GM12878 (cell line): ENCODE data around the gene MRPS23. TPM values are rescaled to one million over a fixed set of nuclear protein-coding genes. Genes with fewer than 3 reads are reported as not detected.

Source experiments
- CHD1 ChIP-seq: IDR thresholded peaks from 2 replicates; pipeline ENCODE4 v1.6.1; 2012; ENCODE audit warnings: low read depth, low read length, improper control_type of control experiment
- FOXK2 ChIP-seq: fragments of 450-650 bp; IDR thresholded peaks from 2 replicates; pipeline ENCODE4 v1.6.1; 2017; ENCODE audit warnings: mild to moderate bottlenecking, moderate library complexity
- IRF4 ChIP-seq: IDR thresholded peaks from 2 replicates; pipeline ENCODE4 v1.6.1; 2011; ENCODE audit warnings: low read depth, low read length
- MTA3 ChIP-seq: IDR thresholded peaks from 2 replicates; pipeline ENCODE4 v1.6.1; 2012; ENCODE audit warnings: low read length, inconsistent platforms, borderline replicate concordance
- PAX8 ChIP-seq: fragments of 450-650 bp; IDR thresholded peaks from 2 replicates; pipeline ENCODE4 v1.6.1; 2017; ENCODE audit warnings: mild to moderate bottlenecking, moderate library complexity
- PKNOX1 ChIP-seq: fragments of 450-650 bp; IDR thresholded peaks from 2 replicates; pipeline ENCODE4 v1.6.1; 2016; ENCODE audit warnings: mild to moderate bottlenecking
- PML ChIP-seq: IDR thresholded peaks from 2 replicates; pipeline ENCODE4 v1.6.1; 2012; ENCODE audit warnings: low read length, inconsistent platforms
- SMARCA5 ChIP-seq: fragments of 450-650 bp; IDR thresholded peaks from 2 replicates; pipeline ENCODE4 v1.6.1; 2017; ENCODE audit warnings: mild to moderate bottlenecking
- SREBF2 ChIP-seq: IDR thresholded peaks from 2 replicates; pipeline ENCODE4 v1.6.1; 2012; ENCODE audit warnings: mild to moderate bottlenecking, low read length
- SRF ChIP-seq, 2 experiments: IDR thresholded peaks; 2 replicates each; pipeline ENCODE4 v1.6.1; 2011; ENCODE audit warnings: low read depth in 2 of 2, low read length in 2 of 2, mild to moderate bottlenecking in 1 of 2, moderate library complexity in 1 of 2
- STAT3 ChIP-seq: IDR thresholded peaks from 2 replicates; pipeline ENCODE4 v1.6.1; 2011; ENCODE audit warnings: low read depth, low read length, improper control_type of control experiment
- TCF3 ChIP-seq: IDR thresholded peaks from 2 replicates; pipeline ENCODE4 v1.6.1; 2012; ENCODE audit warnings: low read depth, mild to moderate bottlenecking, low read length, borderline replicate concordance; ENCODE audit not compliant: insufficient read depth
- ZBED1 ChIP-seq: IDR thresholded peaks from 2 replicates; pipeline ENCODE4 v1.6.1; 2016; ENCODE audit warnings: borderline replicate concordance
- ZNF687 ChIP-seq: fragments of 450-650 bp; IDR thresholded peaks from 2 replicates; pipeline ENCODE4 v1.6.1; 2017; ENCODE audit warnings: mild to moderate bottlenecking, moderate library complexity
- ZSCAN29 ChIP-seq: fragments of 450-650 bp; IDR thresholded peaks from 2 replicates; pipeline ENCODE4 v1.6.1; 2017; ENCODE audit warnings: mild to moderate bottlenecking, moderate library complexity
- polyA plus RNA-seq, 11 experiments: library from polyadenylated mRNA; depleted of rRNA in 4 of 11; unstranded in 6 of 11; stranded (reverse) in 5 of 11; fragments of >200 nt; fragmentation: Nextera tagmentation in 4 of 11; fragmentation: Illumina TruSeq in 1 of 11; extraction: Ambion mirVana in 4 of 11; extraction: Trizol in 1 of 11; gene quantifications; 1 replicate in 1 of 11; 2 replicates in 10 of 11; pipeline versions ENCODE4 v1.2.1 to v1.2.3, GENCODE V29; 2011 to 2016; ENCODE audit warnings: inconsistent platforms in 2 of 11, missing spikeins in 2 of 11, low read depth in 1 of 11
- total RNA-seq, 4 experiments: library from RNA; depleted of rRNA in 3 of 4; stranded (reverse); fragments of >200 nt in 3 of 4; fragmentation: Illumina TruSeq in 1 of 4; extraction: Trizol in 1 of 4; gene quantifications; 2 replicates each; pipeline versions ENCODE4 v1.2.1 to v1.2.3, GENCODE V29; 2013 to 2021
- TF ChIP-seq, protein P1 (sequence below): fragments of 450-650 bp; IDR thresholded peaks from 2 replicates; pipeline ENCODE4 v1.6.1; 2018; ENCODE audit warnings: borderline replicate concordance, mild to moderate bottlenecking; ENCODE audit not compliant: partially characterized antibody
- TF ChIP-seq, protein P2 (sequence below): IDR thresholded peaks from 2 replicates; pipeline ENCODE4 v1.6.1; 2011; ENCODE audit warnings: borderline replicate concordance, low read depth, mild to moderate bottlenecking, moderate library complexity, low read length; ENCODE audit not compliant: insufficient read depth, poor library complexity, severe bottlenecking
- TF ChIP-seq, protein P3 (sequence below): IDR thresholded peaks from 2 replicates; pipeline ENCODE4 v1.6.1; 2012; ENCODE audit warnings: low read depth, low read length, improper control_type of control experiment

The MRPS23 gene
- total and polyA plus RNA-seq, 10 of the 15 experiments (the other 5 are each of a cell fraction or from before 2014, with no cell fraction given): 65.3 to 237 (median 87.9) TPM

GRCh38 chr17:57849874-57850754 is at the start of gene MRPS23 (continued):
- TF ChIP-seq PAX8 (no peak), SMARCA5 (peak; percentile 52; the same call in 1 of the 2 replicates), CHD1 (no peak), IRF4 (peak; percentile 9; the same call in 1 of the 2 replicates), PKNOX1 (peak; percentile 60), ZSCAN29 (no peak), PML (peak; percentile 66; the same call in 1 of the 2 replicates), SREBF2 (peak; percentile 67), ZNF687 (peak; percentile 53; the same call in 1 of the 2 replicates), STAT3 (no peak), ZBED1 (no peak), TCF3 (no peak), SRF (IDR thresholded peaks at IDR 0.05; ENCODE audit: low read depth in 2 of 2, low read length in 2 of 2) (peak; percentile 97 to 99), FOXK2 (peak; percentile 91), MTA3 (no peak)
- TF ChIP-seq, protein P1, sequence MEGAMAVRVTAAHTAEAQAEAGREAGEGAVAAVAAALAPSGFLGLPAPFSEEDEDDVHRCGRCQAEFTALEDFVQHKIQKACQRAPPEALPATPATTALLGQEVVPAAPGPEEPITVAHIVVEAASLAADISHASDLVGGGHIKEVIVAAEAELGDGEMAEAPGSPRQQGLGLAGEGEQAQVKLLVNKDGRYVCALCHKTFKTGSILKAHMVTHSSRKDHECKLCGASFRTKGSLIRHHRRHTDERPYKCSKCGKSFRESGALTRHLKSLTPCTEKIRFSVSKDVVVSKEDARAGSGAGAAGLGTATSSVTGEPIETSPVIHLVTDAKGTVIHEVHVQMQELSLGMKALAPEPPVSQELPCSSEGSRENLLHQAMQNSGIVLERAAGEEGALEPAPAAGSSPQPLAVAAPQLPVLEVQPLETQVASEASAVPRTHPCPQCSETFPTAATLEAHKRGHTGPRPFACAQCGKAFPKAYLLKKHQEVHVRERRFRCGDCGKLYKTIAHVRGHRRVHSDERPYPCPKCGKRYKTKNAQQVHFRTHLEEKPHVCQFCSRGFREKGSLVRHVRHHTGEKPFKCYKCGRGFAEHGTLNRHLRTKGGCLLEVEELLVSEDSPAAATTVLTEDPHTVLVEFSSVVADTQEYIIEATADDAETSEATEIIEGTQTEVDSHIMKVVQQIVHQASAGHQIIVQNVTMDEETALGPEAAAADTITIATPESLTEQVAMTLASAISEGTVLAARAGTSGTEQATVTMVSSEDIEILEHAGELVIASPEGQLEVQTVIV: peak; percentile 94
- TF ChIP-seq, protein P2, sequence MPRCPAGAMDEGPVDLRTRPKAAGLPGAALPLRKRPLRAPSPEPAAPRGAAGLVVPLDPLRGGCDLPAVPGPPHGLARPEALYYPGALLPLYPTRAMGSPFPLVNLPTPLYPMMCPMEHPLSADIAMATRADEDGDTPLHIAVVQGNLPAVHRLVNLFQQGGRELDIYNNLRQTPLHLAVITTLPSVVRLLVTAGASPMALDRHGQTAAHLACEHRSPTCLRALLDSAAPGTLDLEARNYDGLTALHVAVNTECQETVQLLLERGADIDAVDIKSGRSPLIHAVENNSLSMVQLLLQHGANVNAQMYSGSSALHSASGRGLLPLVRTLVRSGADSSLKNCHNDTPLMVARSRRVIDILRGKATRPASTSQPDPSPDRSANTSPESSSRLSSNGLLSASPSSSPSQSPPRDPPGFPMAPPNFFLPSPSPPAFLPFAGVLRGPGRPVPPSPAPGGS: no peak
- TF ChIP-seq, protein P3, sequence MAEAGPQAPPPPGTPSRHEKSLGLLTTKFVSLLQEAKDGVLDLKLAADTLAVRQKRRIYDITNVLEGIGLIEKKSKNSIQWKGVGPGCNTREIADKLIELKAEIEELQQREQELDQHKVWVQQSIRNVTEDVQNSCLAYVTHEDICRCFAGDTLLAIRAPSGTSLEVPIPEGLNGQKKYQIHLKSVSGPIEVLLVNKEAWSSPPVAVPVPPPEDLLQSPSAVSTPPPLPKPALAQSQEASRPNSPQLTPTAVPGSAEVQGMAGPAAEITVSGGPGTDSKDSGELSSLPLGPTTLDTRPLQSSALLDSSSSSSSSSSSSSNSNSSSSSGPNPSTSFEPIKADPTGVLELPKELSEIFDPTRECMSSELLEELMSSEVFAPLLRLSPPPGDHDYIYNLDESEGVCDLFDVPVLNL: no peak
